ENCODE data around the gene STRIT1. TPM values are rescaled to one million over a fixed set of nuclear protein-coding genes. Genes with fewer than 3 reads are reported as not detected.

The STRIT1 gene
- total RNA-seq, 2 donors from 2014 or later, result not detected

GRCh38 chr3:155292693-155293092 lies 790 bp downstream of the STRIT1 start:
- Histone ChIP-seq H3K4me1 (no peaks in the 10 kb centered on the region), H3K27me3 (no peaks in the 10 kb centered on the region), H3K36me3 (replicated peaks in 1 of 2; ENCODE audit: insufficient read depth in 1 of 2, low read depth in 2 of 2) (no peaks in the 10 kb centered on the region), H3K9me3 (no peaks in the 10 kb centered on the region), H3K4me3 (no peak overlapping the region), H3K27ac (no peak overlapping the region)
- no peak for ATAC-seq
- no peak for DNase-seq
- no peak for TF ChIP-seq POLR2A (IDR thresholded peaks at IDR 0.05)
- no peak for TF ChIP-seq CTCF (IDR thresholded peaks at IDR 0.05)
- intact Hi-C loops (cut with DNase I), result no loop called here
- WGBS, 2 donors, result 86 to 87% methylated on average over 2 of the region's 2 CpGs

GRCh38 chr3:155292133-155292532 lies 1.4 kb downstream of the STRIT1 start:
- no peak overlapping the region for H3K4me3 ChIP-seq
- no peaks in the 10 kb centered on the region for H3K36me3 ChIP-seq (replicated peaks in 1 of 2; ENCODE audit: insufficient read depth in 1 of 2, low read depth in 2 of 2)
- 28 to 40% methylated on average over 1 of the region's 1 CpG for WGBS, 2 donors
- intact Hi-C loops (cut with DNase I), result no loop called here
- no peaks in the 10 kb centered on the region for H3K4me1 ChIP-seq
- ATAC-seq (no peak), DNase-seq (no peak)
- no peak overlapping the region for H3K27ac ChIP-seq
- no peaks in the 10 kb centered on the region for H3K9me3 ChIP-seq
- no peaks in the 10 kb centered on the region for H3K27me3 ChIP-seq
- TF ChIP-seq POLR2A (IDR thresholded peaks at IDR 0.05) (no peak), CTCF (IDR thresholded peaks at IDR 0.05) (no peak)

- no peak overlapping the region for H3K4me3 ChIP-seq
- intact Hi-C loops (cut with DNase I), result no loop called here
- H3K36me3 ChIP-seq (replicated peaks in 1 of 2; ENCODE audit: insufficient read depth in 1 of 2, low read depth in 2 of 2), result no peaks in the 10 kb centered on the region
- no peak for DNase-seq
- H3K4me1 ChIP-seq, result no peaks in the 10 kb centered on the region
- H3K9me3 ChIP-seq, result no peaks in the 10 kb centered on the region
- no peak overlapping the region for H3K27ac ChIP-seq
- no peak for ATAC-seq
- no peaks in the 10 kb centered on the region for H3K27me3 ChIP-seq
- 54 to 58% methylated on average over 2 of the region's 2 CpGs for WGBS, 2 donors
- TF ChIP-seq CTCF (IDR thresholded peaks at IDR 0.05) (no peak), POLR2A (IDR thresholded peaks at IDR 0.05) (no peak)
These were observed 6.7 kb downstream of the STRIT1 start for GRCh38 chr3:155286736-155287135.

GRCh38 chr3:155285936-155286335 lies 7.5 kb downstream of the STRIT1 start:
- TF ChIP-seq CTCF (IDR thresholded peaks at IDR 0.05), result no peak
- no peak for TF ChIP-seq POLR2A (IDR thresholded peaks at IDR 0.05)
- H3K4me3 ChIP-seq, result no peak overlapping the region
- no peaks in the 10 kb centered on the region for H3K4me1 ChIP-seq
- no peak for DNase-seq
- no peaks in the 10 kb centered on the region for H3K9me3 ChIP-seq
- WGBS, 2 donors, result 66 to 74% methylated on average over 4 of the region's 4 CpGs
- H3K27ac ChIP-seq, result no peak overlapping the region
- intact Hi-C loops (cut with DNase I), result no loop called here
- ATAC-seq, result no peak
- H3K36me3 ChIP-seq (replicated peaks in 1 of 2; ENCODE audit: insufficient read depth in 1 of 2, low read depth in 2 of 2), result no peaks in the 10 kb centered on the region
- H3K27me3 ChIP-seq, result no peaks in the 10 kb centered on the region

All from body of pancreas (tissue), 4 donors.